Transverse colon (tissue), 4 donors: ENCODE results near the gene NSMF. TPM values are rescaled to one million over a fixed set of nuclear protein-coding genes. Genes with fewer than 3 reads are reported as not detected.

ENCODE experiments used
- DNase-seq: peaks from one replicate; pipeline ENCODE4 v3.0.0-alpha.2; 2019
- H3K27ac ChIP-seq, 4 donors: fragments of 200-600 bp; sonication (generic); 2 replicates each; pipeline ENCODE4 v1.5.1; 2016 to 2018; ENCODE audit warnings: inconsistent platforms in 4 of 4
- H3K27me3 ChIP-seq: fragments of 200-600 bp; sonication (generic); 2 replicates; pipeline ENCODE4 v1.5.1; 2017; ENCODE audit warnings: inconsistent platforms
- H3K36me3 ChIP-seq, 4 donors: fragments of 200-600 bp; sonication (generic); 2 replicates each; pipeline ENCODE4 v1.5.1; 2017 to 2019; ENCODE audit warnings: inconsistent platforms in 4 of 4
- H3K4me1 ChIP-seq, 4 donors: fragments of 200-600 bp; sonication (generic); 2 replicates each; pipeline ENCODE4 v1.5.1; 2017 to 2020; ENCODE audit warnings: inconsistent platforms in 4 of 4
- H3K4me3 ChIP-seq, 4 donors: fragments of 200-600 bp; sonication (generic); 1 replicate in 1 of 4; 2 replicates in 3 of 4; pipeline versions ENCODE4 v1.5.1 to v1.6.1; 2017 to 2019; ENCODE audit warnings: inconsistent platforms in 4 of 4
- H3K9me3 ChIP-seq, 2 donors: fragments of 200-600 bp; sonication (generic); 2 replicates each; pipeline ENCODE4 v1.5.1; 2017 to 2019; ENCODE audit warnings: inconsistent platforms in 2 of 2
- EP300 ChIP-seq: sonication (generic); formaldehyde crosslinking; IDR thresholded peaks from one replicate; pipeline ENCODE4 v1.6.1; 2017; ENCODE audit warnings: antibody characterized with exemption, low read depth
- POLR2A ChIP-seq: fragments of 450-650 bp; IDR thresholded peaks from one replicate; pipeline ENCODE4 v1.6.1; 2016; ENCODE audit warnings: antibody characterized with exemption, mild to moderate bottlenecking, moderate library complexity
- POLR2AphosphoS5 ChIP-seq, 3 donors: sonication (generic); formaldehyde crosslinking; IDR thresholded peaks; one replicate each; pipeline ENCODE4 v1.6.1; 2016; ENCODE audit warnings: antibody characterized with exemption in 3 of 3
- WGBS, 2 donors: methylation state at CpG; one replicate each; pipeline ENCODE4 v1.1.5; 2018; ENCODE audit warnings: low coverage in 1 of 2; 5-methylcytosine and 5-hydroxymethylcytosine counted together
- in situ Hi-C, 4 donors: fragments of 200-750 bp; cut with MboI; loops; one replicate each; pipeline versions ENCODE4 v1.15.0 to v1.15.1; 2017; ENCODE audit warnings: low sequenced_read_pairs in 3 of 4, low pct_ligation_motif_present in 1 of 4, low pct_unique_long_range_greater_than_20kb in 1 of 4
- intact Hi-C: fragments of 100-400 bp; cut with DNase I; formaldehyde crosslinking; loops from one replicate; pipeline ENCODE4 v1.15.1; 2023; ENCODE audit warnings: low total_unique reads
- total RNA-seq, 4 donors: library from RNA; depleted of rRNA; stranded (reverse); fragments of >200 nt; gene quantifications; one replicate each; pipeline ENCODE4 v1.1.0, GENCODE V29; 2016
- TF ChIP-seq, protein P1 (sequence below), 5 experiments: fragments of 200-600 bp in 3 of 5; fragments of 450-650 bp in 2 of 5; sonication (generic) in 3 of 5; IDR thresholded peaks; 1 replicate in 2 of 5; 2 replicates in 3 of 5; pipeline ENCODE4 v1.5.1; 2016 to 2017; ENCODE audit warnings: antibody characterized with exemption in 5 of 5, inconsistent platforms in 3 of 5, mild to moderate bottlenecking in 2 of 5, moderate library complexity in 1 of 5

NSMF gene
- total RNA-seq, 4 donors from 2014 or later: 44.6 to 130 (median 55.2) TPM

DNA sequence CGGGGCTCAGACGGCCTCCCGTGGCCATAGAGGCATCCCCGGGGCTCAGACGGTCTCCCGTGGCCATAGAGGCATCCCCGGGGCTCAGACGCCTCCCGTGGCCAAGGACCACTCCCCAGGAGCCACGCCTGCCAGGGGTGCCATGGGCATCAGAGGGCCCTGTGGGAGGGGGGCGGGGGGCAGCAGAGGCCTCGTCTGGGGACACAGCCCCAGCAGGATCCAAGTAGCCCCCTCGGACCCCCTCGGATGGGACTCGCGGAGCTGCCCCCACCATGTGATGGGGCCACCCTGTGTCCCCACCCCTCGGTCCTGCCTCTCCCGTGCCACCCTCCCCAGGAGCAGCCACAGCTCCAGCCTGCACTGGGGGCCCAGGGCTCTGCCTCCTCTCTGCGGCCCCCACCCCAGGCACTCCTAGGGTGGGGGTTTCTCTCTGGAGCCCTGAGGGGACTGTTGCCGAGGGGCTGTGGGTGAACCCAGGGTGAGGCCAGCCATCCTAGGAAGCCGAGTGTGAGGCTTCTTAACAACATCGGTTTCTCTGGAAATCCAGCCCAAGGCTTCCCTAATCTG, 20.5 kb downstream of the NSMF start:
- H3K36me3 ChIP-seq: no peaks in the 10 kb centered on the region
- no peak for DNase-seq
- no peaks in the 10 kb centered on the region for H3K9me3 ChIP-seq
- in situ Hi-C loops (no loop called here), intact Hi-C loops (no loop called here)
- peaks cover 20 to 40% (median 39%) of the 10 kb centered on the region in 4 donors for H3K4me1 ChIP-seq
- H3K27ac ChIP-seq: peak overlapping the region in 3 of 4 donors; percentile 20 to 71 (median 25)
- TF ChIP-seq EP300: no peak
- TF ChIP-seq POLR2AphosphoS5 (IDR thresholded peaks at IDR 0.05): no peak
- TF ChIP-seq, protein P1, sequence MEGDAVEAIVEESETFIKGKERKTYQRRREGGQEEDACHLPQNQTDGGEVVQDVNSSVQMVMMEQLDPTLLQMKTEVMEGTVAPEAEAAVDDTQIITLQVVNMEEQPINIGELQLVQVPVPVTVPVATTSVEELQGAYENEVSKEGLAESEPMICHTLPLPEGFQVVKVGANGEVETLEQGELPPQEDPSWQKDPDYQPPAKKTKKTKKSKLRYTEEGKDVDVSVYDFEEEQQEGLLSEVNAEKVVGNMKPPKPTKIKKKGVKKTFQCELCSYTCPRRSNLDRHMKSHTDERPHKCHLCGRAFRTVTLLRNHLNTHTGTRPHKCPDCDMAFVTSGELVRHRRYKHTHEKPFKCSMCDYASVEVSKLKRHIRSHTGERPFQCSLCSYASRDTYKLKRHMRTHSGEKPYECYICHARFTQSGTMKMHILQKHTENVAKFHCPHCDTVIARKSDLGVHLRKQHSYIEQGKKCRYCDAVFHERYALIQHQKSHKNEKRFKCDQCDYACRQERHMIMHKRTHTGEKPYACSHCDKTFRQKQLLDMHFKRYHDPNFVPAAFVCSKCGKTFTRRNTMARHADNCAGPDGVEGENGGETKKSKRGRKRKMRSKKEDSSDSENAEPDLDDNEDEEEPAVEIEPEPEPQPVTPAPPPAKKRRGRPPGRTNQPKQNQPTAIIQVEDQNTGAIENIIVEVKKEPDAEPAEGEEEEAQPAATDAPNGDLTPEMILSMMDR (IDR thresholded peaks at IDR 0.05): no peak
- TF ChIP-seq POLR2A: no peak
- no peak overlapping the region for H3K4me3 ChIP-seq
- 71% methylated on average over 12 of the region's 22 CpGs; no CpG with 5 or more reads in 1 of the 2 donors for WGBS, 2 donors
- H3K27me3 ChIP-seq: peaks cover 30% of the 10 kb centered on the region

DNA sequence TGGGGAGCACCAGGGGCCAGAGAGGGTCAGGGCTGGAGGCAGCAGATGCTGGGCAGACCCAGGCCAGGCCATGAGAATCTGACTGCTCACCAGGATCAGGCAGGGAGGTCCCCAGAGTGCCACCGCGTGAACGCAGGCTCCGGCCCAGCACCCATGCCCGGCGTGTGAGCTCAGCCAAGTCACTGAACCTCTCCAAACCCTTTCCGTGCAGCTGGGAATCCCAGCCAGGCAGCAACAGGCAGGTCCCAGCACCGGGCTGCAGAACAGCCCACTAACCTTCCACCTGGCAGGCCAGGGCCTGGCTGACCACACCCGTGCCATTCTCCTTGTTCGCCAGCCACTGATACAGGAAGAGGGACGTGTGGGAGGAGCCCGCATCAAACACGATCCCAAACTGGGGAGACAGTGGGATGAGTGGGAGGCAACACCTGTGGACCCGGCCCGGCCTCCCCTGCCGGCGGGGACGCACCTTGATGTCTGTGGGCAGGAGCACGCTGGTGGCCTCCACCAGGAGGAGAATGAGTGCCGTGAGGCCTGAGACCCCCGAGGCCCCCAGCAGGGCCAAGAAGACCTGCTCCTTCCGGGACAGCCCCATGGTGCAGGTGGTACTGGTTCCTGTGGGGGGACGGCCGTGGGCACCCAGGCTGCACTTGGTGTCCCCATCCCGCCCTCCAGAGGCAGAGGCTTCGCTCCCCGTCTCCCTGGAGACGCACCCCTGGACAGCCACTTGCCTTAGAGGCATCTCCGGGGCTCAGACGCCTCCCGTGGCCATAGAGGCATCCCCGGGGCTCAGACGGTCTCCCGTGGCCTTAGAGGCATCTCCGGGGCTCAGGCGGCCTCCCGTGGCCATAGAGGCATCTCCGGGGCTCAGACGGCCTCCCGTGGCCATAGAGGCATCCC, 21.2 kb downstream of the NSMF start:
- intact Hi-C loops: no loop called here
- Histone ChIP-seq H3K9me3 (no peaks in the 10 kb centered on the region), H3K4me3 (no peak overlapping the region), H3K27me3 (peaks cover 24% of the 10 kb centered on the region), H3K27ac (peak overlapping the region; percentile 34 to 71 (median 44)), H3K36me3 (no peaks in the 10 kb centered on the region), H3K4me1 (peaks cover 20 to 40% (median 39%) of the 10 kb centered on the region in 4 donors)
- DNase-seq: no peak
- 48% methylated on average over 14 of the region's 40 CpGs; no CpG with 5 or more reads in 1 of the 2 donors for WGBS, 2 donors
- TF ChIP-seq POLR2AphosphoS5 (IDR thresholded peaks at IDR 0.05) (peak in 1 of 3 donors; percentile 21), POLR2A (no peak), EP300 (no peak)
- TF ChIP-seq, protein P1 (IDR thresholded peaks at IDR 0.05): no peak
- in situ Hi-C loops: no loop called here

DNA sequence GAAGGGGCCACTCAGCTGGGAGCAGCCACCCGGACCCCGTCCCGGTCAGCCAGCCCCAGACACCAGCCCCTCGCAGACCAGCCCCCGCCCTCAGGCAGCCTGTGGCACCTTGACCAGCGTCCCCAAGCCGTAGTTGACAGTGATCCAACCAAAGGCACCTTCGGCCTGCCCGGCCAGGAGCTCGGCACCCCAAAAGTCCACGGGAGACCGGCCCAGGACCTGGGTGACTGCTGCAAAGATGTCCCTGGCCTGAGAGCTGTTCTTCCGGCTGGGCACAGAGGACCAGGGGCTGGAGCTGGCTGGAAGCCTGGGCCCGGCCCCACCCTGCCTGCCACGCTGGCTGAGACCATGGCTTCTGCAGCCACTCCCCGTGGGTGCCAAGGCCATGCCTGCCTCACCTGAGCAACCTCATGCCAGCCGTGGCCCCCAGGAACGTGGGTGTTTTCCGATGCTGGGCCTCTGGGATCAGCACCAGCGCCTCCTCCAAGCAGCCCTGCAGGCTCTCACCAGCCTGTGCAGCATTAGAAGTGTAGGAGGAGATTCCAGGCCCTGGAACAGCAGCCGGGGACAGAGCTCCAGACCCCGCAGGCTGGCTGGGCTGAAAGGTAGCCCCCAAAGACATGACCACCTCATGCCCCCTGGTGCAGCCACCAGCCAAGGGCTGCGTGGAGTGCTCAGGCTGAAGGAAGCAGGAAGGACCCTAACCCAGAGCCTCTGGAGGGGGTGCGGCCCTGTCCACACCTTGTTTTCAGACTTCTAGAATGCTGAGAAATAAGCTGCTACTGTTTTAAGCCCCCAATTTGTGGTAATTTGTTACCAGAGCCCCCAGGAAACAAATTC, 22.2 kb downstream of the NSMF start:
- intact Hi-C loops: no loop called here
- no peaks in the 10 kb centered on the region for H3K36me3 ChIP-seq
- peaks cover 14% of the 10 kb centered on the region for H3K27me3 ChIP-seq
- peak; percentile 58 for DNase-seq
- H3K9me3 ChIP-seq: no peaks in the 10 kb centered on the region
- H3K27ac ChIP-seq: peak overlapping the region; percentile 34 to 71 (median 44)
- TF ChIP-seq, protein P1 (IDR thresholded peaks at IDR 0.05): no peak
- peak in 2 of 3 donors; percentile 4 to 46 for TF ChIP-seq POLR2AphosphoS5 (IDR thresholded peaks at IDR 0.05)
- peak overlapping the region in 2 of 4 donors; percentile 6 to 17 for H3K4me3 ChIP-seq
- 63% methylated on average over 24 of the region's 24 CpGs; no CpG with 5 or more reads in 1 of the 2 donors for WGBS, 2 donors
- H3K4me1 ChIP-seq: peaks cover 20 to 38% (median 36%) of the 10 kb centered on the region in 4 donors
- in situ Hi-C loops: no loop called here
